Esophagus muscularis mucosa (tissue), 4 donors: ENCODE measurements around the gene MLANA.

Source experiments
- EP300 ChIP-seq: sonication (generic); formaldehyde crosslinking; IDR thresholded peaks from one replicate; pipeline ENCODE4 v1.6.1; 2017; ENCODE audit warnings: antibody characterized with exemption
- POLR2A ChIP-seq: fragments of 450-650 bp; IDR thresholded peaks from one replicate; pipeline ENCODE4 v1.6.1; 2017; ENCODE audit warnings: antibody characterized with exemption, moderate library complexity, mild to moderate bottlenecking, low read depth
- POLR2AphosphoS5 ChIP-seq, 2 donors: sonication (generic); formaldehyde crosslinking; IDR thresholded peaks; one replicate each; pipeline ENCODE4 v1.6.1; 2017; ENCODE audit warnings: antibody characterized with exemption in 2 of 2
- TF ChIP-seq, protein P1 (sequence below), 3 experiments: fragments of 200-600 bp in 2 of 3; fragments of 450-650 bp in 1 of 3; sonication (generic) in 2 of 3; IDR thresholded peaks; one replicate each; pipeline ENCODE4 v1.5.1; 2017 to 2019; ENCODE audit warnings: antibody characterized with exemption in 3 of 3, mild to moderate bottlenecking in 2 of 3, moderate library complexity in 1 of 3

- TF ChIP-seq, protein P1, sequence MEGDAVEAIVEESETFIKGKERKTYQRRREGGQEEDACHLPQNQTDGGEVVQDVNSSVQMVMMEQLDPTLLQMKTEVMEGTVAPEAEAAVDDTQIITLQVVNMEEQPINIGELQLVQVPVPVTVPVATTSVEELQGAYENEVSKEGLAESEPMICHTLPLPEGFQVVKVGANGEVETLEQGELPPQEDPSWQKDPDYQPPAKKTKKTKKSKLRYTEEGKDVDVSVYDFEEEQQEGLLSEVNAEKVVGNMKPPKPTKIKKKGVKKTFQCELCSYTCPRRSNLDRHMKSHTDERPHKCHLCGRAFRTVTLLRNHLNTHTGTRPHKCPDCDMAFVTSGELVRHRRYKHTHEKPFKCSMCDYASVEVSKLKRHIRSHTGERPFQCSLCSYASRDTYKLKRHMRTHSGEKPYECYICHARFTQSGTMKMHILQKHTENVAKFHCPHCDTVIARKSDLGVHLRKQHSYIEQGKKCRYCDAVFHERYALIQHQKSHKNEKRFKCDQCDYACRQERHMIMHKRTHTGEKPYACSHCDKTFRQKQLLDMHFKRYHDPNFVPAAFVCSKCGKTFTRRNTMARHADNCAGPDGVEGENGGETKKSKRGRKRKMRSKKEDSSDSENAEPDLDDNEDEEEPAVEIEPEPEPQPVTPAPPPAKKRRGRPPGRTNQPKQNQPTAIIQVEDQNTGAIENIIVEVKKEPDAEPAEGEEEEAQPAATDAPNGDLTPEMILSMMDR (IDR thresholded peaks at IDR 0.05), result no peak
- TF ChIP-seq POLR2AphosphoS5 (IDR thresholded peaks at IDR 0.05) (no peak), EP300 (no peak), POLR2A (no peak)
Observed at GRCh38 chr9:5892456-5893133, 1.9 kb downstream of the MLANA start.
